CD4-positive, CD25-positive, alpha-beta regulatory T cell (primary cell): ENCODE results near the gene LUZP2. TPM values are rescaled to one million over a fixed set of nuclear protein-coding genes. Genes with fewer than 3 reads are reported as not detected.

ENCODE experiments used
- ATAC-seq, 2 donors: fragments of 150-1000 bp; cut with Tn5 transposase; one replicate each; pipeline ENCODE4 v1.10.0; 2021; ENCODE audit warnings: low read depth in 2 of 2, moderate number of reproducible peaks in 2 of 2, moderate library complexity in 1 of 2
- DNase-seq, 3 donors: peaks; one replicate each; pipeline versions ENCODE4 v3.0.0 to v3.0.0-alpha.2; 2012 to 2022; ENCODE audit warnings: mixed read lengths in 1 of 3
- H3K27ac ChIP-seq: one replicate; pipeline ENCODE4 v1.7.0; 2013; ENCODE audit warnings: mild to moderate bottlenecking, low read length; ENCODE audit not compliant: insufficient read depth, poor library complexity, severe bottlenecking
- H3K27me3 ChIP-seq: one replicate; pipeline ENCODE4 v1.7.0; 2013; ENCODE audit warnings: low read length; ENCODE audit not compliant: control insufficient read depth, insufficient read depth
- H3K36me3 ChIP-seq: one replicate; pipeline ENCODE4 v1.7.0; 2013; ENCODE audit warnings: mild to moderate bottlenecking, low read length, moderate library complexity; ENCODE audit not compliant: control insufficient read depth, insufficient read depth
- H3K4me1 ChIP-seq: 2 replicates; pipeline ENCODE4 v1.7.0; 2013; ENCODE audit warnings: mild to moderate bottlenecking, low read length; ENCODE audit not compliant: insufficient read depth, control insufficient read depth, poor library complexity, severe bottlenecking
- H3K4me3 ChIP-seq: one replicate; pipeline ENCODE4 v1.7.0; 2013; ENCODE audit warnings: low read depth, mild to moderate bottlenecking, low read length, moderate library complexity
- H3K9me3 ChIP-seq, 2 experiments: 1 replicate in 1 of 2; 2 replicates in 1 of 2; pipeline ENCODE4 v1.7.0; 2013; ENCODE audit warnings: low read length in 2 of 2, mild to moderate bottlenecking in 1 of 2, moderate library complexity in 1 of 2; ENCODE audit not compliant: control insufficient read depth in 2 of 2
- H3K27ac Mint-ChIP-seq, 3 donors: one replicate each; pipeline ENCODE4 v1.8.0; 2020 to 2022; ENCODE audit warnings: mild to moderate bottlenecking in 3 of 3, mixed read lengths in 3 of 3, moderate library complexity in 2 of 3
- H3K27me3 Mint-ChIP-seq: one replicate; pipeline ENCODE4 v1.8.0; 2022; ENCODE audit warnings: mild to moderate bottlenecking, mixed read lengths
- H3K36me3 Mint-ChIP-seq: one replicate; pipeline ENCODE4 v1.8.0; 2020; ENCODE audit warnings: mixed read lengths
- H3K4me1 Mint-ChIP-seq, 4 donors: one replicate each; pipeline ENCODE4 v1.8.0; 2020 to 2022; ENCODE audit warnings: mixed read lengths in 4 of 4, mild to moderate bottlenecking in 1 of 4
- H3K4me3 Mint-ChIP-seq, 4 donors: one replicate each; pipeline ENCODE4 v1.8.0; 2020 to 2022; ENCODE audit warnings: mild to moderate bottlenecking in 4 of 4, mixed read lengths in 4 of 4, moderate library complexity in 3 of 4
- H3K9me3 Mint-ChIP-seq, 7 donors: one replicate each; pipeline ENCODE4 v1.8.0; 2020 to 2022; ENCODE audit warnings: mixed read lengths in 7 of 7, mild to moderate bottlenecking in 3 of 7, moderate library complexity in 2 of 7
- polyA plus RNA-seq, 4 donors: library from polyadenylated mRNA; unstranded; fragments of 300-500 nt; fragmentation: Illumina TruSeq; gene quantifications; one replicate each; pipeline ENCODE4 v1.2.3, GENCODE V29; 2021
- total RNA-seq: library from RNA; stranded (reverse); gene quantifications from one replicate; pipeline ENCODE4 v1.2.3, GENCODE V29; 2022

Gene LUZP2
- total and polyA plus RNA-seq, 5 donors from 2014 or later = not detected

DNA sequence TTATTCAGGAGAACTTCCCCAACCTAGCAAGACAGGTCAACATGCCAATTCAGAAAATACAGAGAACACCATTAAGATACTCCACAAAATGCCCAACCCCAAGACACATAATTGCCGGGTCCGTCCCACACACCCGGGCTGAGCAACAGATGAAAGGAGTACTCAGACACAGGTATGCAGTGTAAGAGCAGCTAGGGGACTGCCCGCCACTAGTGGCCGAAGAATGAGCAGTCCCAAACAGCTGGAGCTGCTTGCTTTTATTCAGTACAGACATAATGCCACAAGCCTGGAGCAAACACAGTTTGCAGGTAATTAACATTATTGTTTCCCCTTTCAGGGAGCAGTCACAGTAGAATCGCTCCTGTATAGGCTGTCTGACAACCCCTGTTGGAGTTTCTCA, 364.6 kb downstream of the LUZP2 start:
- Histone ChIP-seq H3K9me3 (peaks cover 0 to 21% of the 10 kb centered on the region in 2 experiments), H3K4me3 (no peak overlapping the region), H3K4me1 (no peaks in the 10 kb centered on the region), H3K27ac (no peak overlapping the region), H3K27me3 (no peaks in the 10 kb centered on the region), H3K36me3 (no peaks in the 10 kb centered on the region)
- Mint-ChIP-seq H3K36me3 (no peaks in the 10 kb centered on the region), H3K4me1 (no peaks in the 10 kb centered on the region), H3K9me3 (peaks cover 0 to 32% (median 8%) of the 10 kb centered on the region in 7 donors), H3K4me3 (no peak overlapping the region), H3K27me3 (no peaks in the 10 kb centered on the region), H3K27ac (no peak overlapping the region)
- no peak for ATAC-seq
- no peak for DNase-seq

DNA sequence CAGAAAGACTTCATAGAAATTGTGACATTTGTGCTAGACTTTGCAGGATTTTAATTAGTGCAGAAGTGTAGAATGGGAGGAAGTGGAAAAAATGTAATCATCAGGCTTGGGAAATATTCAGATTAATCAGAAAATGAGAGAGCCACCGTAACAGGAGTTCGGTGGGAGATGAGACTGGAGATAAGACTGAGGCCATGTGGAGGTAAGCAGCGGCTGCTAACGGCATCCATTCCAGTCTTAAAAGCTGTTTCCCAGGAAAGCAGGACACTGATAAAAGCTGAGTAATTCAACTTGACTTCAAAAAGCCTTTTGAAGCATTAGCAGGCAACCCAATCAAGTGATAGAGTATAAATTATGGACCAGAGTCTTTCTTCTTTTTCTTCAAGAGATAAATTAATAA, 369.9 kb downstream of the LUZP2 start:
- no peaks in the 10 kb centered on the region for H3K36me3 Mint-ChIP-seq
- no peak overlapping the region for H3K4me3 Mint-ChIP-seq
- Histone ChIP-seq H3K27me3 (no peaks in the 10 kb centered on the region), H3K4me1 (no peaks in the 10 kb centered on the region), H3K9me3 (peaks cover 0 to 4% of the 10 kb centered on the region in 2 experiments), H3K27ac (no peak overlapping the region), H3K4me3 (no peak overlapping the region), H3K36me3 (no peaks in the 10 kb centered on the region)
- H3K27me3 Mint-ChIP-seq = no peaks in the 10 kb centered on the region
- no peak overlapping the region for H3K27ac Mint-ChIP-seq
- H3K4me1 Mint-ChIP-seq = no peaks in the 10 kb centered on the region
- peaks cover 0 to 23% (median 8%) of the 10 kb centered on the region in 7 donors for H3K9me3 Mint-ChIP-seq
- ATAC-seq (no peak), DNase-seq (no peak)

- no peak for DNase-seq
- H3K27me3 Mint-ChIP-seq = no peaks in the 10 kb centered on the region
- H3K4me3 Mint-ChIP-seq = no peak overlapping the region
- Histone ChIP-seq H3K4me1 (no peaks in the 10 kb centered on the region), H3K9me3 (no peaks in the 10 kb centered on the region), H3K27ac (no peak overlapping the region), H3K4me3 (no peak overlapping the region), H3K27me3 (no peaks in the 10 kb centered on the region), H3K36me3 (no peaks in the 10 kb centered on the region)
- no peaks in the 10 kb centered on the region for H3K4me1 Mint-ChIP-seq
- H3K36me3 Mint-ChIP-seq = no peaks in the 10 kb centered on the region
- ATAC-seq = no peak
- no peak overlapping the region for H3K27ac Mint-ChIP-seq
- peaks cover 0 to 24% (median 8%) of the 10 kb centered on the region in 7 donors for H3K9me3 Mint-ChIP-seq
Measured at GRCh38 chr11:24870048-24870447, 373.2 kb downstream of the LUZP2 start.

DNA sequence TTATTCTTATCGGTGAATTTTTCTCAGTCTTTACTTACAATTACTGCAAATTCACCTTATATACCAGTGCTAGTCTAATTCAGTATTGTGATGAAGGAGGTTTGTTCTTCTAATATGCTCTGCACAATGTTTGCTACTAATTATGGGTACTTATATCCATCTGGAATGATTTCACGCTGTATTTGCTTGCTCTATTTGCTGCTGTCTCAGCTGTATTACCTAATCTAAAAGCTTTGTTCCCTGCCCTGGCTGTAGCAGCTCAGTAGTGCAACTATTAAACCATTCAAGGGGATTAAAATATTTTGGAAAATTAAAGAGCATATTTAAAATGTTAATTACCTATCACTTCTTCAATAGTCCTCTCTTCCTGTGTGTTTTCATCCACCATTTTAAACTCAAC, 375.3 kb downstream of the LUZP2 start:
- ATAC-seq (no peak), DNase-seq (no peak)
- H3K36me3 ChIP-seq = no peaks in the 10 kb centered on the region
- no peaks in the 10 kb centered on the region for H3K27me3 ChIP-seq
- no peaks in the 10 kb centered on the region for H3K4me1 ChIP-seq
- no peak overlapping the region for H3K27ac ChIP-seq
- H3K4me3 ChIP-seq = no peak overlapping the region
- no peaks in the 10 kb centered on the region for H3K36me3 Mint-ChIP-seq
- peaks cover 0 to 28% (median 8%) of the 10 kb centered on the region in 7 donors for H3K9me3 Mint-ChIP-seq
- no peaks in the 10 kb centered on the region for H3K9me3 ChIP-seq
- H3K4me1 Mint-ChIP-seq = no peaks in the 10 kb centered on the region
- H3K27me3 Mint-ChIP-seq = no peaks in the 10 kb centered on the region
- H3K4me3 Mint-ChIP-seq = no peak overlapping the region
- no peak overlapping the region for H3K27ac Mint-ChIP-seq

DNA sequence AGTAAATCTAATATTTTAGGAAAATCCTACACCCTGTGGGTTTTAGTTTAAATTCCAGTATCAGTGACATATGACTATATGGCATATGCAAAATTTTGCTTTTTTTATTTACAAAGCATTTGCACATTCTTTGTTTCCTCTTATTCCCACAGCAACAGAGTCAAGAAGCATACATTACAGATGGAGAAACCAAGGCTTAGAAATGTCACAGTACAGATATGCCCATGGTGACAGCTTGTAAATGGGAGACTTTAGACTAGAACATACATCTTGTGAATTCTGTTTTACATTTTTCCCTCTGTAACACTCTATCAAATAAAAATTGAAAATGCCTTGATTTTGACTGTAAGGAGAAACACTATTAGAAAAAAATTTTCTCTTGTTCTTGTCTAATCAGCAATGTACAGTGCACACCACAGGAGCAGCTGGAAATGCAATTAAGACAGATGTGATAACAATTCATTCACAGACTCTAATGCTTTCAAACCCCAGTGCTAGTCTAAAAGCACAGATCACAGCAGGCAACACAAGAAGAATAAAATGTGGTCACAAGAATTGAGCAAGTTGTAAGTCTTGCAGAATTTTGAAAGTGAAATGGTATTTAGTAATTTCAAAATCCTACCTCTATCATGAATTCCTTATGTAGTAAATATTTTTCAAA, 375.9 kb downstream of the LUZP2 start:
- Mint-ChIP-seq H3K27ac (no peak overlapping the region), H3K4me1 (no peaks in the 10 kb centered on the region), H3K27me3 (no peaks in the 10 kb centered on the region), H3K36me3 (no peaks in the 10 kb centered on the region), H3K9me3 (peaks cover 3 to 30% (median 8%) of the 10 kb centered on the region in 7 donors), H3K4me3 (no peak overlapping the region)
- no peaks in the 10 kb centered on the region for H3K36me3 ChIP-seq
- no peak overlapping the region for H3K4me3 ChIP-seq
- H3K27ac ChIP-seq = no peak overlapping the region
- DNase-seq (no peak), ATAC-seq (no peak)
- H3K27me3 ChIP-seq = no peaks in the 10 kb centered on the region
- H3K4me1 ChIP-seq = no peaks in the 10 kb centered on the region
- H3K9me3 ChIP-seq = no peaks in the 10 kb centered on the region

DNA sequence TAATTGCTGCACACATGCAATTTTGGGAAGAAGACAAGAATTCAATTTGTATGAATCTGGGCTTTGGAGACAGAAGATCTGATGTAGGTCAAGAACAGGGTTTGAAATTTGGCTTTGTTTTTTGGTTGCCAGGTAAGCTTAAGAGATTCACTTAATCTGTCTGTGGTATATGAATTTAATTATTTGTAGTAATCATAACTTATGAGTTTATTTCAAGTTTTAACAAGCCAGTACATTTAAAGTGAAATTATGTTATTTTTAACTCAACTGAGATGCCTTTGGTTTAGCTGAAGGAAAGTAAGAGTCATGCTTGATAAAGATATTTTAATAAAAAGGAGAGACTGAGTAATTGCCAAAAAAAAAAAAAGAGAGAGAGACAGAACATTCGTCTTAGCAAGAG, 384.1 kb downstream of the LUZP2 start:
- Histone ChIP-seq H3K36me3 (no peaks in the 10 kb centered on the region), H3K4me1 (no peaks in the 10 kb centered on the region), H3K9me3 (peaks cover 0 to 11% of the 10 kb centered on the region in 2 experiments), H3K27me3 (no peaks in the 10 kb centered on the region), H3K4me3 (no peak overlapping the region), H3K27ac (no peak overlapping the region)
- no peaks in the 10 kb centered on the region for H3K4me1 Mint-ChIP-seq
- no peaks in the 10 kb centered on the region for H3K36me3 Mint-ChIP-seq
- no peak overlapping the region for H3K27ac Mint-ChIP-seq
- no peak for ATAC-seq
- H3K9me3 Mint-ChIP-seq = peaks cover 4 to 43% (median 13%) of the 10 kb centered on the region in 7 donors
- DNase-seq = no peak
- no peak overlapping the region for H3K4me3 Mint-ChIP-seq
- no peaks in the 10 kb centered on the region for H3K27me3 Mint-ChIP-seq

DNA sequence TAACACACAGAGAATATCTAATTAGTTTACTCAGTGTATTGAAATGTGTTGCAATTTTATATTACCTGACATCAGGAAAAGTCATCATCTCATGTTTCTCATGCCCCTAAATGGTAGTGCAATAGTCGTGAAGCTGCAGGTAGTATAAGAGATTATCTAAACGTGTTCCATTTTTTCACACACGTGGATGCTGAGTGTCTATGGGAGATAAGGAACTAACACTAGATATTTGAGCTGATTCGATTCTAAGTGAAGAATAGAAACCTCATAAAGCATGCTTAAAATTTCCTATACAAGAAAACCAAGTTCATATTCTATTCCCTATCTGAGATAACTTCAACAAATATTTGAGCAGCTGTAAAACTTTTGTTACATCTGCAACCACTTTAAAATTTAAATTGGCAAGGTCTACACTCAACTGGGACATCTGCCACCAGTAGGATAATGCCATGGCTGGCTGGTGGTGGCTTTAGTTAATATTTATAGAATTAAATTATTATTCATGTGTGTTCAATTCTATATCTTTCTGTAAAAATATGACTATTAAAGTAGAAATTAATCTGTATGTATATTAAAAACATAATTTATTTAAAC, 388.8 kb downstream of the LUZP2 start:
- H3K4me3 Mint-ChIP-seq = no peak overlapping the region
- H3K4me1 Mint-ChIP-seq = no peaks in the 10 kb centered on the region
- H3K4me3 ChIP-seq = no peak overlapping the region
- no peak for ATAC-seq
- no peaks in the 10 kb centered on the region for H3K36me3 ChIP-seq
- no peak overlapping the region for H3K27ac Mint-ChIP-seq
- no peaks in the 10 kb centered on the region for H3K27me3 ChIP-seq
- DNase-seq = no peak
- no peaks in the 10 kb centered on the region for H3K9me3 ChIP-seq
- no peaks in the 10 kb centered on the region for H3K36me3 Mint-ChIP-seq
- H3K27ac ChIP-seq = no peak overlapping the region
- H3K4me1 ChIP-seq = no peaks in the 10 kb centered on the region
- H3K9me3 Mint-ChIP-seq = peaks cover 0 to 29% (median 9%) of the 10 kb centered on the region in 7 donors
- no peaks in the 10 kb centered on the region for H3K27me3 Mint-ChIP-seq
